ENCODE measurements around the gene ABCC3.
"Not testable (repeated sequence)": the region's sequence is repeated elsewhere in the genome, so short reads cannot be mapped to it uniquely, and the experiment has no call there.

The ABCC3 gene

GRCh38 chr17:50709053-50709452 lies 74.4 kb downstream of the ABCC3 start:
- DNase-seq = not testable (repeated sequence)

- no peak for DNase-seq
Measured at GRCh38 chr17:50710025-50710424, 75.3 kb downstream of the ABCC3 start.

- DNase-seq = no peak
Measured at GRCh38 chr17:50710650-50711049, 76.0 kb downstream of the ABCC3 start.

- no peak for DNase-seq
Measured at GRCh38 chr17:50712641-50713040, 78.0 kb downstream of the ABCC3 start.

DNA sequence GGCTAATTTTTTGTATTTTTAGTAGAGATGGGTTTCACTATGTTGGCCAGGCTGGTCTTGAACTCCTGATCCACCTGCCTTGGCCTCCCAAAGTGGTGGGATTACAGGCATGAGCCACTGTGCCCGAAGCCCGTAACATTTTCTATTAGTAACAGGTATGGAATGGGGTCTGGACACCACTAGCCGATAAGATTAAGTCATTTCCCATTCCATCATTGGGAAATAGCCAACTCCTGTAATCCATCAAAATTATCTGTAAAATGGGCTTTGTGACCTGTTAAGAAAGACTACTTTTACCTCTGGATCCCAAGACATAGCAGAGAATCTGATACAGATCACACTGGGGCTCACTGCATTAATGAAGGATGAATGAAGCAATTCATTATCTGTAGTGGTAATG lies 80.8 kb downstream of the ABCC3 start:
- no peak for DNase-seq

- peak; percentile 86 to 95 for DNase-seq
Measured at GRCh38 chr17:50719144-50719923, 84.7 kb downstream of the ABCC3 start, which contains the start of gene LUC7L3. Gene LUC7L3, plus strand, starts transcription at chr17:50719603. Its CDS starts 130 bp downstream, at chr17:50719733.

DNA sequence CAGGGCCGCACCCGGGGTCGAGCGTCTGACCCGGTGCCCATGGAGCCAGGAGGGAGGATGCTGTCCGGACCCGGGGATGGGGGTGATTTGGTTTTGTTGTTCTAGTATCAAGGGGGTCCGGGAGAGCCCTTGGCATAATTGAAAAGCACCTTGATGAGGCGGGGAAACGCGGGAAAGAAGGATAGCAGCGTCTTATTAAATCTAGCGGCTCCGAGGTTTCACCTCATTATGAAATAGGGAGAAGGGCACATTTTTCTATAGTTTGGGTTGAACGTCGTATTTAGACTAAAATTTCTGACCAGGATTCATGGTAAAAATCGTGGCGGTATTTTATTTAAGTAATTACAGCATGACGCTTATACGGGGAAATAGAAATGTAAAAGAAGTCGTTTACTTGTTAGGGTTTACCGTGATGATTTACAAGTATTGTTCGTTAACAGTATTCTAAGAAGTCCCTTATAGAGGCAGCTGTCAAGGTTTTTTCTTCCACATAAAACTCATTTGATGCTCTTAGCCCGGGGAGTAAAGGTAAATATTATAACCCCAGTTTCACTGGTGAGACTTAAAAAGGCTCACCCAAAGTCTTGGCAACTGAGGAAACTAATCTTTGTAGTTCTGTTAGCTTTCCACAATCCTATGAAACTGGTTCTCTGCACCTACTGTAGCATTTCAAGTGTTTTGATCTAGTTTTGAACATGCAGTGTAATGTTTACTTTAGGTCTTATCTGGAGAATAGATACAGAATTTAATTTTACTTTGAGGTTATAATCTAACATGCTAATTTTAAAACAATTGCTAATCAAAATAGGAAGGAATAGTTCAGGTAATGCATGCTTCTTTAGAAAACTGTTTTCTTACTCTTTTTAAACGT lies 85.5 kb downstream of the ABCC3 start:
- no peak for DNase-seq

DNA sequence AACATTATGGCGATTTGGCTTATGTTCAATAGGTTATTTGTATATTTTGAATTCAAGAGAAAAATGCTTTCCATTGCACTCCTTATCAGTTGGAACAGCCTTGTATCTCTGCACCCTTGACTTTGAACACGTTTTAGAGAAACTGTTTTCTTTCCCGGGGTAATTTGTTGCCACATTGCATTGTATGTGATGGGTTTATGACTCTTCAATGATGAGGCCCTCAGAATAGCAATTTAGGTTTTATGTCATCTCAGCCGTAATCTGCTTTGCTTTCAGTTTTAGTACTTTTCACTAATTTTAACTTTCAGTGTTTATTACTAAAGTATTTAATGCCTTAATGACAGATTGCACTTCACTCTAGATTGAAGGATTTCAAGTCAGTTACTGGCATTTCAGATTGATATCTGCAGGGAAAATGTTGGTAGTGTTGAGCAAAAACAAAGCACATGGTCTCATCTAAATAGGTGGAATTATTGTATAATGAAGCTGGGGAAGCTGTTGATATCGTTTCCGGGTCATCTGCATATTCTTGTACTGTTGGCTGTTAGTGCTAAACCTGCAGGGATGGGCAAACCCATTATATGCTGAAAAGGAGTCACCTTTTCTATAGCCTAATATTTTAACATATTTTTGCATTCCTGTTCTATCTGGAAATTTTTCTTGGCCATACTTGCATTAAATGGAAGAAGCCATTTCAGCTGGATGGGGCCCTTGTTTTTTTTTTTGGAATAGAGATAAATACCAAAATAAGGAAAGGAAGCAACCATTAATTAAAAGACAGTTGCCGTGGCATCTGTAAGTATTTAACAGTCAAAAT lies 86.7 kb downstream of the ABCC3 start:
- no peak for DNase-seq

- DNase-seq = no peak
Measured at GRCh38 chr17:50722746-50723145, 88.1 kb downstream of the ABCC3 start.

- DNase-seq = not testable (repeated sequence)
Measured at GRCh38 chr17:50724622-50725021, 89.9 kb downstream of the ABCC3 start.

DNA sequence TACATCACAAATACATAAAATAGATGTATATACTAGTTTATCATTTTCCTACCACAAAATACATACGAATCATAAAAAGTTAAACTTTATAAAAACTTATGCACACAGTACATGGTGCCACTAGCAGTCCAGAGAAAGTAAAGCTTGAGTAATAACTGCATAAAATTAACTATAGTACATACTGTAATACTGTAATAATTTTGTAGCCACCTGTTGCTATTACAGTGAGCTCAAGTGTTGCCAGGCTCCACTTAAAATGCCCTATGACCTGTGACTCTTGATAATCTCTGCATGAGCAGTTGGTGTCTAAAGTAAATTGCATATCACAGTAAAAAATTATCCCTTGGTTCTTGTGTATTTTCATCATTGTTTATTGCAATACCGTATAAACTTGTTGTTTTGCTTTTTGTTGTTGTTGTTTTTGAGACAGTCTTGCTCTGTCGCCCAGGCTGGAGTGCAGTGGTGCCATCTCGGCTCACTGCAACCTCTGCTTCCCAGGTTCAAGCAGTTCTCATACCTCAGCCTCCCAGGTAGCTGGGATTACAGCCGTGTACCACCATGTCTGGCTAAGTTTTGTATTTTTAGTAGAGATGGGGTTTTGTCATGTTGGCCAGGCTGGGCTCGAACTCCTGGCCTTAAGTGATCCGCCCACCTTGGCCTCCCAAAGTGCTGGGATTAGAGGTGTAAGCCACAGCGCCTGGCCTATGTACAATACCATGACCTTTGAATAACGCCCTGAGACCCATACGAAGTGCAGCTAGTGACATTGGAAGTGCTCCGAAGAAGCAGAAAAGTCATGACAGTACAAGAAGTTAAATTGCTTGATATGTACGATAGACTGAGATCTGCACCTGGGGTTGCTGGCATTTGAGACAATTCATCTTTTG lies 91.3 kb downstream of the ABCC3 start:
- no peak for DNase-seq

- DNase-seq = no peak
Measured at GRCh38 chr17:50728112-50728429, 93.4 kb downstream of the ABCC3 start.

DNA sequence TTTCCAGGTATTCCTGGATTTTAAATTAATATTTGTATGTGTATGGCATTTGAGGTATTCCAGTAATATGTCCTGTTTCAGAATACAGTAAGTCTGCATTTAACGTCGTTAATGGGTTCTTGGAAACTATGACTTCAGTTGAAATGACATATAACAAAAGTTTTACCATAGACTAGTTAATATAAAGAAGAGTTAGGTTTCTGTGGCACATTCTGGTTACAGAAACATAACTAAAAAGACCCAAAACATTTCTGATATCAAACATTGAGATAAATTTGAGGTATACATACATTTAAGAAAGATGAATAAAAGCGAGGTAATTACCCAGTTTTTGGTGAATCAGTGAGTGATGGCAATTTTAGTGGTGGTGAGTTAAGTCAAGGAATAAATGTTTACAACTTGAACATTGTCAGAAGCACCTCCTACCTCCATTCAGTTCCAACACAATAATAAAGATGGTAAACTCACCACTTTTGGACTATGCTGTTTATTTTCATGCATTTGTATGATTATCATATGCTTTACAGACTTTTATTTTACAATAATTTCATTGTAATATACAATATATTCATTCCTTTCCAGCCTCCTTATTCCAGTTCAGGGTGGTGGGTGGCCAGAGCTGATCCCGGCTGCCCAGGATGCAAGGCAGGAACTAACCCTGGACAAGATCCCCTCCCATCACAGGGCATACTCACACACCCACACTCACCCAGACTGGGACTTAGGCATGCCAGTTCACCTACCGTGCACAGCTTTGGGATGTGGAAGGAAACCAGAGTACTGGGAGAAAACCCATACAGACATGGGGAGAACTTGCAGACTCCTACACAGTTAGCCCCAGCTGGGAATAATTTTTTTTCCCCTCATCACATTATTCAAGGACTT lies 94.4 kb downstream of the ABCC3 start:
- DNase-seq = no peak

GRCh38 chr17:50731575-50732460 lies 97.1 kb downstream of the ABCC3 start:
- no peak for DNase-seq

DNA sequence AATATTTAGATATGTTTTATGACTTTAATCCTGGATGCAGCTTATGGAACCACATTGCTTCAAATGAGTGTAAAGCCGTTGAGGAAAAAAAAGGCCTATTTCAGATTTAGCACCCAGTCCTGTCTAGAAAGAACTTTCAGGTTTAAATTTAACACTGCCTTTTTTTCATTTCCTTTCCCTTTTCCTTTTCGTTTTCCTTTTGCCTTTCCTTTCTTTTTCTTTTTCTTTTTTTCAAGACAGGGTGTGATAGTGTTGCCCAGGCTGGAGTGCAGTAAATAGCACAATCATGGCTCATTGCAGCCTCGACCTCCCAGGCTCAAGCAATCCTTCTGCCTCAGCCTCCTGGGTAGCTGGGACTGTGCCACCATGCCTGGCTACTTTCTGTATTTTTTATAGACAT lies 100.6 kb downstream of the ABCC3 start:
- DNase-seq = no peak

DNA sequence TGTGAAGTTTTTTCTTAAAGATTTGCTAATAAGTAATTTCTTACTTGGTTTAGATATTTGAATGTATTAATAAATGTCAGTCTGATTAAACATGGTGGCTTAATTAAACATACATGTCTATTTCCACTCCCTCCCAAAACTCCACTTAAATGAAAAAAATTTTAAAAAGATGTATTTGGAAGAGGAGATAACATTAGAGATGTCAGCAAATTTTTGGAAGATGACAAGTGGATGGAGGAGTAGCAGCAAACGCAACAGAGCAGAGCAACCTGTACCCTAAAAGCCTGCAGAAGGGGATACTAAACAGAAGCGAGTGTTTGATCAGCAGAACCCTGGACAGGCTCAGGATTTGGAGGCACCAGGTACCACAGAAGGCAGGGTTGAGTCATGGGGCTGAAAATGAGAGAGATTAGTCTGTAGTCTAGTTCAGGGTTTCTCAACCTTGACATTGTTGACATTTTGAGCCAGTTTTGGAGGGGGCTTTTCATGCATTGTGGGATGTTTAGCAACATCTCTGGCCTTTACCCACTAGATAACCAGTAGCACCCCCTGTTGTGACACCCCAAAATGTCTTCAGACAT lies 102.5 kb downstream of the ABCC3 start:
- DNase-seq = no peak

- DNase-seq = no peak
Measured at GRCh38 chr17:50739098-50739497, 104.4 kb downstream of the ABCC3 start.
